Suprapubic skin (tissue), 4 donors: ENCODE measurements around the gene IKZF2. TPM values are rescaled to one million over a fixed set of nuclear protein-coding genes. Genes with fewer than 3 reads are reported as not detected.

Source experiments
- DNase-seq, 2 donors: peaks; one replicate each; pipeline ENCODE4 v3.0.0-alpha.2; 2019; ENCODE audit warnings: low spot score in 2 of 2
- H3K27ac ChIP-seq: fragments of 200-600 bp; sonication (generic); one replicate; pipeline ENCODE4 v1.5.1; 2019
- H3K27me3 ChIP-seq: fragments of 200-600 bp; sonication (generic); one replicate; pipeline ENCODE4 v1.5.1; 2019
- H3K36me3 ChIP-seq: fragments of 200-600 bp; sonication (generic); one replicate; pipeline ENCODE4 v1.5.1; 2019
- H3K4me1 ChIP-seq: fragments of 200-600 bp; sonication (generic); one replicate; pipeline ENCODE4 v1.5.1; 2019
- H3K4me3 ChIP-seq: fragments of 200-600 bp; sonication (generic); one replicate; pipeline ENCODE4 v1.5.1; 2019; ENCODE audit warnings: mild to moderate bottlenecking
- H3K9me3 ChIP-seq: fragments of 200-600 bp; sonication (generic); one replicate; pipeline ENCODE4 v1.5.1; 2019
- EP300 ChIP-seq: sonication (generic); formaldehyde crosslinking; IDR thresholded peaks from one replicate; pipeline ENCODE4 v1.6.1; 2017; ENCODE audit warnings: antibody characterized with exemption
- POLR2A ChIP-seq, 2 donors: fragments of 450-650 bp; IDR thresholded peaks; one replicate each; pipeline ENCODE4 v1.6.1; 2017; ENCODE audit warnings: antibody characterized with exemption in 2 of 2, mild to moderate bottlenecking in 2 of 2, moderate library complexity in 2 of 2
- POLR2AphosphoS5 ChIP-seq, 3 donors: sonication (generic); formaldehyde crosslinking; IDR thresholded peaks; one replicate each; pipeline ENCODE4 v1.6.1; 2017; ENCODE audit warnings: antibody characterized with exemption in 3 of 3
- WGBS: methylation state at CpG from one replicate; pipeline ENCODE4 v1.1.5; 2018; 5-methylcytosine and 5-hydroxymethylcytosine counted together
- total RNA-seq, 4 donors: library from RNA; depleted of rRNA; stranded (reverse); fragments of >200 nt; gene quantifications; one replicate each; pipeline ENCODE4 v1.1.0, GENCODE V29; 2016
- TF ChIP-seq, protein P1 (sequence below), 2 donors: fragments of 200-600 bp in 1 of 2; fragments of 450-650 bp in 1 of 2; sonication (generic) in 1 of 2; IDR thresholded peaks; one replicate each; pipeline ENCODE4 v1.5.1; 2016 to 2019; ENCODE audit warnings: antibody characterized with exemption in 2 of 2, mild to moderate bottlenecking in 1 of 2, moderate library complexity in 1 of 2

IKZF2 gene
- total RNA-seq, 4 donors from 2014 or later: 38.3 to 95.3 (median 66.5) TPM

DNA sequence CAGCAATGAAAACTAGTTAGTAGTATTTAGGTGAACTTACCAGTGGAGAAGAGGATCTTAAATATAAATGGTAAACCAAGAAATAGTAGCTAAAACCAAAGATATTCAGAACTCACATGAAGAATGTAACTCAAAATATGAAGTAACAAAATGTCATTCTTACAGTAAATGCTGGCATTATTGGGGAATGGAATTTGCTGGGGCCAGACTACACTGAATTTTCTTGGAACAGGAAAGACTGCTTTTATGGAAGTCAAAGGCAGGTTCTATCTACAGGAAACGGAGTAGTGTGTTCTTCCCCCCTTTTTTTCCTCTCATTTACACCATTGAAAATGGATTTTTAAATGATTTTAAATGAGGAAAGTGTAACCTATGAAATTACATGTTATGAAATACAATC lies 188.7 kb downstream of the IKZF2 start:
- DNase-seq: no peak
- Histone ChIP-seq H3K36me3 (no peaks in the 10 kb centered on the region), H3K27me3 (no peaks in the 10 kb centered on the region), H3K4me3 (no peak overlapping the region), H3K9me3 (no peaks in the 10 kb centered on the region), H3K27ac (no peak overlapping the region), H3K4me1 (peaks cover 13% of the 10 kb centered on the region)
- TF ChIP-seq POLR2A (IDR thresholded peaks at IDR 0.05): no peak
- TF ChIP-seq POLR2AphosphoS5 (IDR thresholded peaks at IDR 0.05): no peak
- TF ChIP-seq, protein P1, sequence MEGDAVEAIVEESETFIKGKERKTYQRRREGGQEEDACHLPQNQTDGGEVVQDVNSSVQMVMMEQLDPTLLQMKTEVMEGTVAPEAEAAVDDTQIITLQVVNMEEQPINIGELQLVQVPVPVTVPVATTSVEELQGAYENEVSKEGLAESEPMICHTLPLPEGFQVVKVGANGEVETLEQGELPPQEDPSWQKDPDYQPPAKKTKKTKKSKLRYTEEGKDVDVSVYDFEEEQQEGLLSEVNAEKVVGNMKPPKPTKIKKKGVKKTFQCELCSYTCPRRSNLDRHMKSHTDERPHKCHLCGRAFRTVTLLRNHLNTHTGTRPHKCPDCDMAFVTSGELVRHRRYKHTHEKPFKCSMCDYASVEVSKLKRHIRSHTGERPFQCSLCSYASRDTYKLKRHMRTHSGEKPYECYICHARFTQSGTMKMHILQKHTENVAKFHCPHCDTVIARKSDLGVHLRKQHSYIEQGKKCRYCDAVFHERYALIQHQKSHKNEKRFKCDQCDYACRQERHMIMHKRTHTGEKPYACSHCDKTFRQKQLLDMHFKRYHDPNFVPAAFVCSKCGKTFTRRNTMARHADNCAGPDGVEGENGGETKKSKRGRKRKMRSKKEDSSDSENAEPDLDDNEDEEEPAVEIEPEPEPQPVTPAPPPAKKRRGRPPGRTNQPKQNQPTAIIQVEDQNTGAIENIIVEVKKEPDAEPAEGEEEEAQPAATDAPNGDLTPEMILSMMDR (IDR thresholded peaks at IDR 0.05): no peak
- no peak for TF ChIP-seq EP300
- 41% methylated on average over 1 of the region's 1 CpG for WGBS

DNA sequence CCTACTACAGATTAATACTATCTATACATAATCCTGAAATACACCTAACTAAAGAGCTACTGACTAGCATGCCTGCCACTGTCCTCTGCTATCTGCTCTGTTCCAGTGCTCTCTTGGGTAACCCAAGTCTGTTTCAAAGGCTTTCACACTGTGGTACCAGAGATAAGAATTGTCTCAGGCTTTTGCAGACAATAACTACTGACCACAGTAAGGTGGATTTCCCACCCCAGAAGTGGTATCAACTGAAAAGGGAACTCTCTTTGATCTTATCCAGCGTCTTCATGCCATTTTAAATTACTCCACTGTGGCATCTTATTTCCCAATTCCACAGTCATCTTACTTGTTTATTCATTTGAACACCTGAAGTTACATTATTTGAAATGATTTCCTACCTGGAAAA lies 190.2 kb downstream of the IKZF2 start:
- H3K4me3 ChIP-seq: no peak overlapping the region
- no peak for TF ChIP-seq EP300
- TF ChIP-seq, protein P1 (IDR thresholded peaks at IDR 0.05): no peak
- TF ChIP-seq POLR2AphosphoS5 (IDR thresholded peaks at IDR 0.05): no peak
- no peak for TF ChIP-seq POLR2A (IDR thresholded peaks at IDR 0.05)
- no peaks in the 10 kb centered on the region for H3K27me3 ChIP-seq
- no peak overlapping the region for H3K27ac ChIP-seq
- H3K9me3 ChIP-seq: no peaks in the 10 kb centered on the region
- peaks cover 19% of the 10 kb centered on the region for H3K4me1 ChIP-seq
- DNase-seq: no peak
- WGBS: 67% methylated on average over 1 of the region's 1 CpG
- H3K36me3 ChIP-seq: no peaks in the 10 kb centered on the region

DNA sequence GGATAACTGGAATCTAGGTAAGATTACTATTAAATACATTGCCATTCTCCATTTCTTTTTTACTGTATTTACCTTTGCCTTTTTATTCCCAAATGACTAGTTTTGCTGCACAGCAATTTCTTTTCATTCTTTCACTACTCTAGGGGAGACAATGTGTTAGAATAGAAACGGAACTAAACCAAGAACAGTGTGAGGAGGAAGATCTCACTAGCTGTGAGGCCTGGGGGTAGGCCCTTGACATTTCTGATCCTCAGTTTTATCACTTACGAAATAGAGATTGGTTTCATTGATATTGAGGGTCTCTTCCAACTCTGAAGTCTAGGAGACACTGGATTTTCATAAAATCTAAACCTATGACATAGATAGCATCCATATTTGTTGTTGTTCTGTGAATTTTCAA lies 191.1 kb downstream of the IKZF2 start:
- no peak overlapping the region for H3K4me3 ChIP-seq
- H3K27me3 ChIP-seq: no peaks in the 10 kb centered on the region
- DNase-seq: no peak
- no peaks in the 10 kb centered on the region for H3K36me3 ChIP-seq
- TF ChIP-seq POLR2A (IDR thresholded peaks at IDR 0.05): no peak
- TF ChIP-seq, protein P1 (IDR thresholded peaks at IDR 0.05): no peak
- no peak for TF ChIP-seq POLR2AphosphoS5 (IDR thresholded peaks at IDR 0.05)
- TF ChIP-seq EP300: no peak
- no peaks in the 10 kb centered on the region for H3K9me3 ChIP-seq
- 64% methylated on average over 2 of the region's 2 CpGs for WGBS
- H3K27ac ChIP-seq: no peak overlapping the region
- peaks cover 24% of the 10 kb centered on the region for H3K4me1 ChIP-seq

DNA sequence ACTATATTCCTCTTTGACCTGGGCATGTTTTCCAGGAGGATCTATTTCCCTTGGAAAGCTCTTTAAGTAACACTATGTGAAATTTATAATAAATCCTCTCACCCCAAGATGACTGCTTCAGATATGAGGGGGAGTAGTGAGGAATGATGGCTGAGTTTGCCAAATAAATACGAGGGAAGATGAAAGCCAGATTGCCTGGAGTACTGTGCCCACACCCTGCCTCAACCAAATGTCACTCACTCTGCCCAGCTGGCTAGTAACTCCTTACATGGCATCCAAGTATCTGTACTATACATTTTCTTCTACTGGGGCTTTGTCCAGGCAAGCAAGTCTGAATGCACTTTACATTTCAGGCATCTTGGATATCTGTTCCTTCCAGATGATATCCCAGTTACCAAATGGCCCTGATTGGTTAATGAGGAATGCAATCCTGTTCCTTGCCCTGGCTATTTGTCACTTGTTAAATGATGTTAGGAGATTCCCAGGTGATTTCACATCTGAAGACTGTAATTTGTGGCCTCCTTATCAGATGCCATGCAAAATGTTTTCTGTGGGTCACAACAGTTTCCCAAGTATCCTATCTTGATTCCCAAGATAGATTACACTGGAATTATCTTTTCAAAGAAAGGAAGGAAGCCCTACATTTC lies 191.8 kb downstream of the IKZF2 start:
- Histone ChIP-seq H3K27ac (no peak overlapping the region), H3K36me3 (no peaks in the 10 kb centered on the region), H3K9me3 (no peaks in the 10 kb centered on the region), H3K27me3 (no peaks in the 10 kb centered on the region), H3K4me3 (no peak overlapping the region), H3K4me1 (peaks cover 24% of the 10 kb centered on the region)
- 17% methylated on average over 1 of the region's 1 CpG for WGBS
- TF ChIP-seq POLR2AphosphoS5 (IDR thresholded peaks at IDR 0.05) (no peak), POLR2A (IDR thresholded peaks at IDR 0.05) (no peak), EP300 (no peak)
- TF ChIP-seq, protein P1 (IDR thresholded peaks at IDR 0.05): no peak
- DNase-seq: no peak

DNA sequence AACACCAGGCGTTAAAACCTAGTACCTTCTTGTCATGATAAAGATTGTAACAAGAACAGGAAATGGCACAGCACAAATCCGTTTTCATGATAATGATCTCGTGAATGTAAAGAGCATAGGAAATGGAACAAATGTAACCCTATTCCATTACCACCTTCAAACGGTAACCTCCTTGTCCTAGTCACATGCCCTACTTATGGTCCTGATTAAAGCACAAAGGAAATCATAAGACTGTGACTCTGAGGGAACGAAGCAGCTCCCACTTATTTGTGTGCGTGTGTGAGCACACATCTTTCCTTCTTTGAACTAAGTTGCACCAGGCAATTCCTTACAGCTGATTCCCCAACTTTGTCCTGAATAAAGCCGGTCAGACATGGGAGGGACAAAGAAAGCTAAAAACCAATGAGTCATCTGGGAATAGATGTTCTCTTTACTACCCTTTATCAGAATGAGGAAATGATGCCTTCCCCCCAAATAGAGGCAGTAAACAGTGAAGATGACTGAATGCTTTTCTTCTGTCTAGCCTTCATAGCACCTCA lies 192.6 kb downstream of the IKZF2 start:
- peaks cover 24% of the 10 kb centered on the region for H3K4me1 ChIP-seq

More for the DNA sequence above, 192.6 kb downstream of the IKZF2 start:
- Histone ChIP-seq H3K4me3 (no peak overlapping the region), H3K27me3 (no peaks in the 10 kb centered on the region), H3K27ac (no peak overlapping the region), H3K9me3 (no peaks in the 10 kb centered on the region), H3K36me3 (no peaks in the 10 kb centered on the region)
- TF ChIP-seq POLR2A (IDR thresholded peaks at IDR 0.05) (no peak), EP300 (no peak), POLR2AphosphoS5 (IDR thresholded peaks at IDR 0.05) (no peak)
- TF ChIP-seq, protein P1 (IDR thresholded peaks at IDR 0.05): no peak
- 54% methylated on average over 7 of the region's 7 CpGs for WGBS
- no peak for DNase-seq
